ENCODE data around the gene GEMIN8. TPM values are rescaled to one million over a fixed set of nuclear protein-coding genes. Genes with fewer than 3 reads are reported as not detected.

The GEMIN8 gene
- total RNA-seq, 2 experiments from 2014 or later: 23.2 to 25.6 TPM

- H3K4me1 ChIP-seq (ENCODE audit: insufficient read depth, low read length, poor library complexity, severe bottlenecking): no peaks in the 10 kb centered on the region
- no peaks in the 10 kb centered on the region for H3K36me3 ChIP-seq (ENCODE audit: insufficient read depth, low read length)
- ChIA-PET CTCF (ENCODE audit: unreplicated experiment) (no interaction called here), POLR2A (no interaction called here)
- H3K4me3 ChIP-seq (ENCODE audit: low read depth, low read length, poor library complexity, severe bottlenecking): no peak overlapping the region
- no peaks in the 10 kb centered on the region for H3K9me2 ChIP-seq (ENCODE audit: insufficient read depth, low read length)
- no peak overlapping the region for H2AFZ ChIP-seq (ENCODE audit: low read length)
- no peak for TF ChIP-seq EZH2phosphoT487 (IDR thresholded peaks at IDR 0.05; ENCODE audit: borderline replicate concordance, low read depth, low read length)
- TF ChIP-seq CTCF (conservative IDR thresholded peaks at IDR 0.05; ENCODE audit: low read length): no peak
- no peaks in the 10 kb centered on the region for H3K79me2 ChIP-seq (ENCODE audit: insufficient read depth, low read depth, low read length)
- no peaks in the 10 kb centered on the region for H4K20me1 ChIP-seq (ENCODE audit: insufficient read depth, low read length)
- H3K4me2 ChIP-seq (ENCODE audit: low read length): no peak overlapping the region
- no peak for DNase-seq (ENCODE audit: low spot score)
- H3K9me3 ChIP-seq (ENCODE audit: low read length): no peaks in the 10 kb centered on the region
- intact Hi-C loops (cut with micrococcal nuclease; ENCODE audit: unreplicated experiment): no loop called here
- H3K27ac ChIP-seq (ENCODE audit: low read depth, low read length, poor library complexity, severe bottlenecking): no peak overlapping the region
- no TSS peak for BruUV-seq (replicated peaks)
These were observed 35.1 kb upstream of the GEMIN8 start for GRCh38 chrX:14064626-14065432.

GRCh38 chrX:14062524-14062923, 32.8 kb upstream of the GEMIN8 start:
- H3K4me3 ChIP-seq (ENCODE audit: low read depth, low read length, poor library complexity, severe bottlenecking): no peak overlapping the region
- no peaks in the 10 kb centered on the region for H4K20me1 ChIP-seq (ENCODE audit: insufficient read depth, low read length)
- POLR2A ChIA-PET: no interaction called here
- no peaks in the 10 kb centered on the region for H3K4me1 ChIP-seq (ENCODE audit: insufficient read depth, low read length, poor library complexity, severe bottlenecking)
- BruUV-seq (replicated peaks): no TSS peak
- H3K79me2 ChIP-seq (ENCODE audit: insufficient read depth, low read depth, low read length): no peaks in the 10 kb centered on the region
- intact Hi-C loops (cut with micrococcal nuclease; ENCODE audit: unreplicated experiment): no loop called here
- no peak overlapping the region for H3K4me2 ChIP-seq (ENCODE audit: low read length)
- no peaks in the 10 kb centered on the region for H3K9me3 ChIP-seq (ENCODE audit: low read length)
- CTCF ChIA-PET (ENCODE audit: unreplicated experiment): no interaction called here
- no peak overlapping the region for H2AFZ ChIP-seq (ENCODE audit: low read length)
- H3K36me3 ChIP-seq (ENCODE audit: insufficient read depth, low read length): no peaks in the 10 kb centered on the region
- H3K9me2 ChIP-seq (ENCODE audit: insufficient read depth, low read length): no peaks in the 10 kb centered on the region
- TF ChIP-seq EZH2phosphoT487 (IDR thresholded peaks at IDR 0.05; ENCODE audit: borderline replicate concordance, low read depth, low read length): no peak
- no peak for TF ChIP-seq CTCF (conservative IDR thresholded peaks at IDR 0.05; ENCODE audit: low read length)
- no peak for DNase-seq (ENCODE audit: low spot score)
- no peak overlapping the region for H3K27ac ChIP-seq (ENCODE audit: low read depth, low read length, poor library complexity, severe bottlenecking)

- Histone ChIP-seq H3K4me2 (ENCODE audit: low read length) (no peak overlapping the region), H3K9me3 (ENCODE audit: low read length) (no peaks in the 10 kb centered on the region), H4K20me1 (ENCODE audit: insufficient read depth, low read length) (no peaks in the 10 kb centered on the region), H3K9me2 (ENCODE audit: insufficient read depth, low read length) (no peaks in the 10 kb centered on the region), H2AFZ (ENCODE audit: low read length) (no peak overlapping the region), H3K4me1 (ENCODE audit: insufficient read depth, low read length, poor library complexity, severe bottlenecking) (no peaks in the 10 kb centered on the region), H3K4me3 (ENCODE audit: low read depth, low read length, poor library complexity, severe bottlenecking) (no peak overlapping the region), H3K27ac (ENCODE audit: low read depth, low read length, poor library complexity, severe bottlenecking) (no peak overlapping the region), H3K36me3 (ENCODE audit: insufficient read depth, low read length) (no peaks in the 10 kb centered on the region), H3K79me2 (ENCODE audit: insufficient read depth, low read depth, low read length) (no peaks in the 10 kb centered on the region)
- POLR2A ChIA-PET: no interaction called here
- BruUV-seq (replicated peaks): no TSS peak
- DNase-seq (ENCODE audit: low spot score): no peak
- intact Hi-C loops (cut with micrococcal nuclease; ENCODE audit: unreplicated experiment): no loop called here
- TF ChIP-seq CTCF (conservative IDR thresholded peaks at IDR 0.05; ENCODE audit: low read length) (no peak), EZH2phosphoT487 (IDR thresholded peaks at IDR 0.05; ENCODE audit: borderline replicate concordance, low read depth, low read length) (no peak)
- CTCF ChIA-PET (ENCODE audit: unreplicated experiment): no interaction called here
These were observed 26.5 kb upstream of the GEMIN8 start for GRCh38 chrX:14056206-14056605.

Data from OCI-LY7 (cell line).